ENCODE results near the gene ANKRD39. TPM values are rescaled to one million over a fixed set of nuclear protein-coding genes. Genes with fewer than 3 reads are reported as not detected.

Gene ANKRD39
- total RNA-seq, 2 donors from 2014 or later: 12.4 to 18.7 TPM

DNA sequence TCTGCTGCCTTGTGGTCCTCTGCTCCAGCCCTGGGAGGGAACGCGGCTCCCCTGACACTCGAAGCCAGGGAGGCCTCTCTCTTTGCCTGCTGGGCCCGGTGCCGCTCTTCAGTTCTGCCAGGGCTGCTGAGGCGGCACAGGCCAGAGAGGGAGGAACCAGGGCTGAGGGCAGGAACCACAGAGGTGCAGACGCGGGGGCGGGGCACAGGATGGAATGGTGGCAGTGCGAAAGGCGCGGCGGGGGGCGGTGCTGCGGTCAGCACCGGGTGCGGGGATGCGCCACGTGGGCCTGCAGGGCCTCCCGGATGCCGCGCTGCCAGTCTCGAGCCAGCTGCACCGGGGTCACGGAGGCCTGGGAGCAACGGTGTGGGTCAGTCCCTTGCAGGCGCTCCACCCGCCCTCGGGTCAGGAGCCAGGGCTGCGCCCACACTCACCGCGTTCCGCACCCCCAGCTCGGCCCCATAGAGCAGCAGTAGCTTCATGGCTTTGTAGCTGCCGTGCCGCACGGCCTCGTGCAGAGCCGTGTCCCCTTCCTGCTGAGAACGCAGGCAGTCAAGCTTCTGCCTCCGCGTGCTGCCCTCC, 18.4 kb downstream of the ANKRD39 start:
- H3K36me3 ChIP-seq: no peaks in the 10 kb centered on the region
- no peak overlapping the region for H3K4me3 ChIP-seq
- H3K27me3 ChIP-seq: no peaks in the 10 kb centered on the region
- TF ChIP-seq, protein P1, sequence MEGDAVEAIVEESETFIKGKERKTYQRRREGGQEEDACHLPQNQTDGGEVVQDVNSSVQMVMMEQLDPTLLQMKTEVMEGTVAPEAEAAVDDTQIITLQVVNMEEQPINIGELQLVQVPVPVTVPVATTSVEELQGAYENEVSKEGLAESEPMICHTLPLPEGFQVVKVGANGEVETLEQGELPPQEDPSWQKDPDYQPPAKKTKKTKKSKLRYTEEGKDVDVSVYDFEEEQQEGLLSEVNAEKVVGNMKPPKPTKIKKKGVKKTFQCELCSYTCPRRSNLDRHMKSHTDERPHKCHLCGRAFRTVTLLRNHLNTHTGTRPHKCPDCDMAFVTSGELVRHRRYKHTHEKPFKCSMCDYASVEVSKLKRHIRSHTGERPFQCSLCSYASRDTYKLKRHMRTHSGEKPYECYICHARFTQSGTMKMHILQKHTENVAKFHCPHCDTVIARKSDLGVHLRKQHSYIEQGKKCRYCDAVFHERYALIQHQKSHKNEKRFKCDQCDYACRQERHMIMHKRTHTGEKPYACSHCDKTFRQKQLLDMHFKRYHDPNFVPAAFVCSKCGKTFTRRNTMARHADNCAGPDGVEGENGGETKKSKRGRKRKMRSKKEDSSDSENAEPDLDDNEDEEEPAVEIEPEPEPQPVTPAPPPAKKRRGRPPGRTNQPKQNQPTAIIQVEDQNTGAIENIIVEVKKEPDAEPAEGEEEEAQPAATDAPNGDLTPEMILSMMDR (IDR thresholded peaks at IDR 0.05): no peak
- peaks cover 7% of the 10 kb centered on the region for H3K4me1 ChIP-seq
- intact Hi-C loops (cut with DNase I): no loop called here
- peak overlapping the region; percentile 16 to 19 for H3K9ac ChIP-seq (ENCODE audit: low read depth in 2 of 2, low read length in 2 of 2)
- H3K27ac ChIP-seq: no peak overlapping the region
- peak; percentile 81 for DNase-seq
- H3K9me3 ChIP-seq: no peaks in the 10 kb centered on the region

DNA sequence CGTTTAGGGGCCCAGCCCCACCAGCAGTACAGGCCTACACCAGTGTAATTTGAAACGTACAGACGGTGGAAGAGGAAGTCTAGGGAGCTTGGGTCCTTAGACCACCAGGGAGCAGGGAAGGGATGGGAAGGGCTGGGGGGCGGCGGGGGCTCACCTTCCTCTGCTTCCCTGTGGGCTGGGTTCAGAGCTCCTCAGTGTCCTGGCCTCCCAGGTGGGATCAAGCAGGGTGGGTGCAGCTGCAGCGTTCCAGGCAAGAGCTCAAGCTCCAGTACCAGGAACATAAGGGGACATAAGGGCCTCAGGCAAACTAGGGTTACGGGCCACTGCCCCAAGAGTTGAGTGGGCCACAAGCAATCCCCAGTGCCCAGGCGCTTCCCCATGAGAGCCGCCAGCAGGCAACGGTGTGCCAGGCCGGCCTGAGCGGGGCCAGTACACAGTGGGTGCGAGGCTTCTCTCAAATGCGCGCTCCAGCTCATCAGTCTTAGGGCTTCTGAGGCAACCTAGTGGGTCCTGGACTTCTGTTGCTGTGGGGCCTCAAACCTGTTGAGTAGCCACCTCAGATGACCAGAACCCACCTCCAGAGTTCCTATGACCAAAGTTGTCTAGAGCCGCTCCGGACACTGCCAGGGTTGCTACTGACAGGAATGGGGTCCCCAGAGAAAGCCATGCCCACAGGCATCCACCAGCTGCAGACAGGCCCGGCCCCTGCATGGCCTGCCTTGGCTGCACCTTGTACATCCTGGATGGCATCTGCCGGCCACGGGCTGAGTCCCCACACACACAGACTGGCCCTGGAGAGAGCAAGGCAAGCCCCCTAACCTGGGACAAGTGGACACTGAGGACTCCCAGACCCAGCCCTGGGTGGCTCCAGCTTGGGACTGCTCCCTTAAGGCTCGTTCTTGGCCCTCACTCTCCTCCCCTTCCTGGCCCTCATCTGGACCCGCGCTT, 19.2 kb downstream of the ANKRD39 start:
- no peak overlapping the region for H3K27ac ChIP-seq
- no peak overlapping the region for H3K4me3 ChIP-seq
- TF ChIP-seq, protein P1 (IDR thresholded peaks at IDR 0.05): no peak

DNA sequence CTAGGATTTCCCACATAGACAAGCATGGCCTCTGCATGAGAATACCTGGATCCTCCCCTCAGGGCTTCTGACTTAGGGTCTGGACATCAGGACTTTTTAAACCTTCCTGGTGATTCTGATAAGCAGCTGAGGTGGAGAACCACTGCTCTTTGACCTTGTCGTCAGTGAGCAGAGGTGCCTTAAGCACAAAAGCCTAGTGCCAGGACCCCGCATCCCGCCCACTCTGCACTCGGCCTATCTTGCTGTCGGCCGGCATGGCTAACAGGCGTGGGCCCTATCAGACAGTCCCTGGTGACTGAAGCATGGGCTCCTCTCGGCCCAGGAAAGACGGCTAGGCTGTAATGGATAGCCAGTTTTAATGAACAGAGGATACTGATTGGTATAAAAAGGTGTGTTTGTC, 20.2 kb downstream of the ANKRD39 start:
- TF ChIP-seq, protein P1 (IDR thresholded peaks at IDR 0.05): no peak
- H3K27ac ChIP-seq: no peak overlapping the region
- intact Hi-C loops (cut with DNase I): no loop called here
- no peaks in the 10 kb centered on the region for H3K36me3 ChIP-seq
- no peak for DNase-seq
- no peaks in the 10 kb centered on the region for H3K9me3 ChIP-seq
- H3K27me3 ChIP-seq: no peaks in the 10 kb centered on the region
- H3K4me3 ChIP-seq: no peak overlapping the region
- peaks cover 7% of the 10 kb centered on the region for H3K4me1 ChIP-seq
- H3K9ac ChIP-seq (ENCODE audit: low read depth in 2 of 2, low read length in 2 of 2): no peak overlapping the region

More for the DNA sequence above, 19.2 kb downstream of the ANKRD39 start:
- intact Hi-C loops (cut with DNase I): no loop called here
- H3K9me3 ChIP-seq: no peaks in the 10 kb centered on the region
- no peaks in the 10 kb centered on the region for H3K27me3 ChIP-seq
- peaks cover 7% of the 10 kb centered on the region for H3K4me1 ChIP-seq
- H3K9ac ChIP-seq (ENCODE audit: low read depth in 2 of 2, low read length in 2 of 2): peak overlapping the region; percentile 16 to 19
- DNase-seq: no peak
- H3K36me3 ChIP-seq: no peaks in the 10 kb centered on the region

DNA sequence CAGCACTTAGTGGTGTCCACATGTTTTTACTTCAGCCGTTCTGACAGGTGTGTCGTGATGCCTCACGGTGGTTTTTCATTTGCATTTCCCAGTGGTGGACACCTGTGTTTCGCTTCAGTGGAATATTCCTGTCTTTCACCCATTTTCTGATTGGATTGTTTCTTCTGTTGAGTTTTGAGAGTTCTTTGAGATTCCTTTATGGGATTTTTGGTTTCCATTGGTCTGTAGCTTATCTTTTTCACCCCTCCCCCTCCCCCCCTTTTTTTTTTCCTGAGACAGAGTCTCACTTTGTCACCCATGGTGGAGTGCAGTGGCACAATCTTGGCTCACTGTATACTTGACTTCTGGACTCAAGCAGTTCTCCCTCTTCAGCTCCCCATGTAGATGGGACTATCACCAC, 22.0 kb downstream of the ANKRD39 start:
- Histone ChIP-seq H3K9me3 (no peaks in the 10 kb centered on the region), H3K4me1 (peaks cover 7% of the 10 kb centered on the region), H3K27me3 (no peaks in the 10 kb centered on the region), H3K36me3 (no peaks in the 10 kb centered on the region), H3K9ac (ENCODE audit: low read depth in 2 of 2, low read length in 2 of 2) (no peak overlapping the region), H3K27ac (no peak overlapping the region), H3K4me3 (no peak overlapping the region)
- no peak for DNase-seq
- TF ChIP-seq, protein P1 (IDR thresholded peaks at IDR 0.05): no peak
- intact Hi-C loops (cut with DNase I): no loop called here

DNA sequence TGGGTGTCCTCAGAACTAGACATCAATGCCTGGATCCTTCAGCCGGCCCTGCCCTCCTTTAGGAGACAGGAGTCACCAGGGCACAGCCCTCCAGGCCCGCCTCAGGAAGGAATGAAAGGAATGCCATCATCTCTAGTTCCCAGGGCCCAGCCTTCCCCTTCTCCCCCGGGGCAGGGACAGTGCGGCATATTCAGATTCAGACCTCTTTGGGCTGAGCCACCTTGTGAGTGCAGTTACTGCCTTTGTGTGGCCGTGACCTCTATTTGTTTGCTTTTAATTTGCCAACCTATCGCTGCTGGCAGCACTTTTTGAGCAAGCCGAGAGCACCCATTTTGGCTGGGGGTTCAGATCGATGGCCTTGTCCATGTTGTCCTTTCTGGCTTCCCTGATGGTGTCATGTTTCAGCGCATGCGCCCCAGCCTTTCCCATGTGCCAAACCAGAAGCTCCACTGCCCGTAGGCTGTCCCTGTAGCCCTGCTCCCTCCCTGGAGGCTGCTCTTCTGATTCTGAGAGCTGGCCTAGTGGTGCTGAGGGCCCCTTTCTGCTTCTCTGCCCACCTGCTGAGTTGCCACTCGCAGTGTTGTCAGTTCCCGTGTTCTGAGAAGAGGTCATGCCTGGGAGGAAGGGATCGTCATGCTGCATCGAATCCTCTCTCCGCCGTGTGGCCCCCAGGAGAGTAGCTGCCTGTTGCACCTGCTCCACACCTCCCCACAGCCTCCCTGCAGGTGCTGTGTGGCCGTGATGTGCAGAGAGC, 24.9 kb downstream of the ANKRD39 start:
- Histone ChIP-seq H3K9ac (ENCODE audit: low read depth in 2 of 2, low read length in 2 of 2) (no peak overlapping the region), H3K4me1 (no peaks in the 10 kb centered on the region), H3K27me3 (no peaks in the 10 kb centered on the region), H3K36me3 (peaks cover 4% of the 10 kb centered on the region), H3K4me3 (no peak overlapping the region), H3K9me3 (no peaks in the 10 kb centered on the region), H3K27ac (no peak overlapping the region)
- intact Hi-C loops (cut with DNase I): no loop called here
- TF ChIP-seq, protein P1 (IDR thresholded peaks at IDR 0.05): no peak
- DNase-seq: no peak

Measured in colonic mucosa (tissue), 4 donors.